ENCODE results near the gene CLHC1.
"Not testable (repeated sequence)": the region's sequence is repeated elsewhere in the genome, so short reads cannot be mapped to it uniquely, and the experiment has no call there.

Gene CLHC1

DNA sequence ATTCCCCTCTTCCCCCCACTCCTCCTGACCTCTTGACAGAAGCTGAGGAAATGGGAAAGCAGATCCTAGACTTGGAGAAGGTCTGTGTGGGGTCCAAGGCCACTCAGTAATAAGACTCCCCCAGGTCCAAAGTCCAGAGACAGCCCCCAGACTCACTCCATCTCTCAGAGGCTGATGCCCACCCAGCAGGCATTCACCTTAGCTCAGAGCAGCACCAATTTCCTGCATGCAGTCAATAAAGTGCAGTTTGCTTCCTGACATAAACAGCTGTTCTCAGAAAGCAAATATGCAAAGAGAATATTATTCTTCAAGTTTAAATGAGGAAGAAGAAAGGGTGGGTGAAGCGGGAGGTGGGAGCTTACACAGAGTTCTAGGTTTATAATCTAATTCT lies 97.8 kb downstream of the CLHC1 start:
- no peak overlapping the region; the same call in 1 of the 2 replicates for H3K9ac ChIP-seq (ENCODE audit: low read length)
- no peak for TF ChIP-seq EZH2 (optimal IDR thresholded peaks at IDR 0.05; ENCODE audit: low read depth, low read length)
- H3K4me1 ChIP-seq (ENCODE audit: low read length), result peaks cover 9% of the 10 kb centered on the region
- no peaks in the 10 kb centered on the region for H4K20me1 ChIP-seq (ENCODE audit: insufficient read depth, low read length)
- no peaks in the 10 kb centered on the region for H3K9me3 ChIP-seq (replicated peaks; ENCODE audit: insufficient read depth, low read length)
- peak overlapping the region; percentile 94 for H3K4me2 ChIP-seq (ENCODE audit: low read depth, low read length)
- H3K36me3 ChIP-seq (replicated peaks; ENCODE audit: insufficient read depth, low read length), result no peaks in the 10 kb centered on the region
- H3K27me3 ChIP-seq (replicated peaks; ENCODE audit: insufficient read depth, low read length), result no peaks in the 10 kb centered on the region
- peak overlapping the region; percentile 98 for H2AFZ ChIP-seq (ENCODE audit: low read length)
- DNase-seq, result no peak
- H3K9me2 ChIP-seq (replicated peaks; ENCODE audit: insufficient read depth, low read length), result no peaks in the 10 kb centered on the region
- peak overlapping the region; percentile 5; the same call in 1 of the 2 replicates for H3K27ac ChIP-seq (ENCODE audit: low read length)
- H3K4me3 ChIP-seq (ENCODE audit: low read length), result peak overlapping the region; percentile 60
- H3F3A ChIP-seq (ENCODE audit: insufficient read depth, low read length), result peaks cover 5% of the 10 kb centered on the region; the same call in 1 of the 2 replicates
- no peaks in the 10 kb centered on the region for H3K79me2 ChIP-seq (ENCODE audit: low read length)

GRCh38 chr2:55133467-55134315 lies 98.4 kb downstream of the CLHC1 start:
- no peaks in the 10 kb centered on the region for H3K9me2 ChIP-seq (replicated peaks; ENCODE audit: insufficient read depth, low read length)
- H3K79me2 ChIP-seq (ENCODE audit: low read length), result no peaks in the 10 kb centered on the region
- H3K27ac ChIP-seq (ENCODE audit: low read length), result peak overlapping the region; percentile 53
- peak overlapping the region; percentile 50; the same call in 1 of the 2 replicates for H3K9ac ChIP-seq (ENCODE audit: low read length)
- H4K20me1 ChIP-seq (ENCODE audit: insufficient read depth, low read length), result no peaks in the 10 kb centered on the region
- H3F3A ChIP-seq (ENCODE audit: insufficient read depth, low read length), result peaks cover 5% of the 10 kb centered on the region; the same call in 1 of the 2 replicates
- H3K4me1 ChIP-seq (ENCODE audit: low read length), result peaks cover 9% of the 10 kb centered on the region
- H2AFZ ChIP-seq (ENCODE audit: low read length), result peak overlapping the region; percentile 98
- TF ChIP-seq, protein P1, sequence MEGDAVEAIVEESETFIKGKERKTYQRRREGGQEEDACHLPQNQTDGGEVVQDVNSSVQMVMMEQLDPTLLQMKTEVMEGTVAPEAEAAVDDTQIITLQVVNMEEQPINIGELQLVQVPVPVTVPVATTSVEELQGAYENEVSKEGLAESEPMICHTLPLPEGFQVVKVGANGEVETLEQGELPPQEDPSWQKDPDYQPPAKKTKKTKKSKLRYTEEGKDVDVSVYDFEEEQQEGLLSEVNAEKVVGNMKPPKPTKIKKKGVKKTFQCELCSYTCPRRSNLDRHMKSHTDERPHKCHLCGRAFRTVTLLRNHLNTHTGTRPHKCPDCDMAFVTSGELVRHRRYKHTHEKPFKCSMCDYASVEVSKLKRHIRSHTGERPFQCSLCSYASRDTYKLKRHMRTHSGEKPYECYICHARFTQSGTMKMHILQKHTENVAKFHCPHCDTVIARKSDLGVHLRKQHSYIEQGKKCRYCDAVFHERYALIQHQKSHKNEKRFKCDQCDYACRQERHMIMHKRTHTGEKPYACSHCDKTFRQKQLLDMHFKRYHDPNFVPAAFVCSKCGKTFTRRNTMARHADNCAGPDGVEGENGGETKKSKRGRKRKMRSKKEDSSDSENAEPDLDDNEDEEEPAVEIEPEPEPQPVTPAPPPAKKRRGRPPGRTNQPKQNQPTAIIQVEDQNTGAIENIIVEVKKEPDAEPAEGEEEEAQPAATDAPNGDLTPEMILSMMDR (IDR thresholded peaks at IDR 0.05; ENCODE audit: low read length), result no peak
- TF ChIP-seq EZH2phosphoT487 (IDR thresholded peaks at IDR 0.05; ENCODE audit: low read length) (no peak), EZH2 (optimal IDR thresholded peaks at IDR 0.05; ENCODE audit: low read depth, low read length) (no peak)
- DNase-seq, result peak; percentile 57
- H3K4me2 ChIP-seq (ENCODE audit: low read depth, low read length), result peak overlapping the region; percentile 94
- no peaks in the 10 kb centered on the region for H3K9me3 ChIP-seq (replicated peaks; ENCODE audit: insufficient read depth, low read length)
- no peaks in the 10 kb centered on the region for H3K36me3 ChIP-seq (replicated peaks; ENCODE audit: insufficient read depth, low read length)
- no peaks in the 10 kb centered on the region for H3K27me3 ChIP-seq (replicated peaks; ENCODE audit: insufficient read depth, low read length)
- peak overlapping the region; percentile 60 for H3K4me3 ChIP-seq (ENCODE audit: low read length)

- no peak overlapping the region for H3K4me2 ChIP-seq (ENCODE audit: low read depth, low read length)
- TF ChIP-seq, protein P1 (IDR thresholded peaks at IDR 0.05; ENCODE audit: low read length), result no peak
- TF ChIP-seq EZH2 (optimal IDR thresholded peaks at IDR 0.05; ENCODE audit: low read depth, low read length), result no peak
- TF ChIP-seq EZH2phosphoT487 (IDR thresholded peaks at IDR 0.05; ENCODE audit: low read length), result no peak
- no peaks in the 10 kb centered on the region for H3K79me2 ChIP-seq (ENCODE audit: low read length)
- H3K9me2 ChIP-seq (replicated peaks; ENCODE audit: insufficient read depth, low read length), result no peaks in the 10 kb centered on the region
- no peak overlapping the region for H3K27ac ChIP-seq (ENCODE audit: low read length)
- no peak overlapping the region for H2AFZ ChIP-seq (ENCODE audit: low read length)
- H3K4me1 ChIP-seq (ENCODE audit: low read length), result peaks cover 9% of the 10 kb centered on the region
- no peaks in the 10 kb centered on the region for H3K27me3 ChIP-seq (replicated peaks; ENCODE audit: insufficient read depth, low read length)
- no peaks in the 10 kb centered on the region for H3K36me3 ChIP-seq (replicated peaks; ENCODE audit: insufficient read depth, low read length)
- H3K9ac ChIP-seq (ENCODE audit: low read length), result no peak overlapping the region
- H4K20me1 ChIP-seq (ENCODE audit: insufficient read depth, low read length), result no peaks in the 10 kb centered on the region
- no peak for DNase-seq
- H3K9me3 ChIP-seq (replicated peaks; ENCODE audit: insufficient read depth, low read length), result no peaks in the 10 kb centered on the region
- peaks cover 5% of the 10 kb centered on the region; the same call in 1 of the 2 replicates for H3F3A ChIP-seq (ENCODE audit: insufficient read depth, low read length)
- H3K4me3 ChIP-seq (ENCODE audit: low read length), result no peak overlapping the region
Measured at GRCh38 chr2:55130849-55131248, 101.2 kb downstream of the CLHC1 start.

GRCh38 chr2:55126643-55127042 lies 105.5 kb downstream of the CLHC1 start:
- H3K36me3 ChIP-seq (replicated peaks; ENCODE audit: insufficient read depth, low read length); H3K4me2 ChIP-seq (ENCODE audit: low read depth, low read length); H2AFZ ChIP-seq (ENCODE audit: low read length); H3K27ac ChIP-seq (ENCODE audit: low read length); H3F3A ChIP-seq (ENCODE audit: insufficient read depth, low read length); H3K27me3 ChIP-seq (replicated peaks; ENCODE audit: insufficient read depth, low read length); H3K4me3 ChIP-seq (ENCODE audit: low read length); H3K79me2 ChIP-seq (ENCODE audit: low read length); DNase-seq; H4K20me1 ChIP-seq (ENCODE audit: insufficient read depth, low read length); H3K4me1 ChIP-seq (ENCODE audit: low read length); H3K9me2 ChIP-seq (replicated peaks; ENCODE audit: insufficient read depth, low read length); H3K9ac ChIP-seq (ENCODE audit: low read length); H3K9me3 ChIP-seq (replicated peaks; ENCODE audit: insufficient read depth, low read length): not testable (repeated sequence)
